MM.1S (cell line): ENCODE results near the gene SPPL3.

Experiments
- DNase-seq: peaks from one replicate; pipeline ENCODE4 v3.0.0-alpha.2; 2015
- H2AFZ ChIP-seq: fragments of 300-600 bp; sonication (generic); 2 replicates; pipeline ENCODE4 v1.6.0; 2016; ENCODE audit warnings: antibody characterized with exemption, low read length
- H3F3A ChIP-seq: fragments of 300-600 bp; sonication (generic); 2 replicates; pipeline ENCODE4 v1.6.1; 2016; ENCODE audit warnings: mild to moderate bottlenecking, antibody characterized with exemption, low read length, moderate library complexity, mixed read lengths; ENCODE audit not compliant: insufficient read depth
- H3K27ac ChIP-seq: fragments of 300-600 bp; sonication (generic); 2 replicates; pipeline ENCODE4 v1.5.1; 2016; ENCODE audit warnings: mild to moderate bottlenecking, low read length
- H3K27me3 ChIP-seq: fragments of 300-600 bp; sonication (generic); replicated peaks from 2 replicates; pipeline ENCODE4 v1.6.0; 2016; ENCODE audit warnings: low read length; ENCODE audit not compliant: insufficient read depth
- H3K36me3 ChIP-seq: fragments of 300-600 bp; sonication (generic); replicated peaks from 2 replicates; pipeline ENCODE4 v1.6.1; 2016; ENCODE audit warnings: mild to moderate bottlenecking, low read length, mixed read lengths; ENCODE audit not compliant: insufficient read depth
- H3K4me1 ChIP-seq: fragments of 300-600 bp; sonication (generic); 2 replicates; pipeline ENCODE4 v1.6.1; 2016; ENCODE audit warnings: low read length, mixed read lengths
- H3K4me2 ChIP-seq: fragments of 300-600 bp; sonication (generic); 2 replicates; pipeline ENCODE4 v1.6.0; 2016; ENCODE audit warnings: low read depth, low read length
- H3K4me3 ChIP-seq: fragments of 300-600 bp; sonication (generic); 2 replicates; pipeline ENCODE4 v1.5.1; 2016; ENCODE audit warnings: low read length, mixed read lengths
- H3K79me2 ChIP-seq: fragments of 300-600 bp; sonication (generic); 2 replicates; pipeline ENCODE4 v1.6.1; 2016; ENCODE audit warnings: mixed run types, low read length, mixed read lengths
- H3K9ac ChIP-seq: fragments of 300-600 bp; sonication (generic); 2 replicates; pipeline ENCODE4 v1.6.1; 2016; ENCODE audit warnings: low read length, mixed read lengths
- H3K9me2 ChIP-seq: fragments of 300-600 bp; sonication (generic); replicated peaks from 2 replicates; pipeline ENCODE4 v1.6.1; 2016; ENCODE audit warnings: mild to moderate bottlenecking, low read length, mixed read lengths; ENCODE audit not compliant: insufficient read depth
- H3K9me3 ChIP-seq: fragments of 300-600 bp; sonication (generic); replicated peaks from 2 replicates; pipeline ENCODE4 v1.6.1; 2016; ENCODE audit warnings: mild to moderate bottlenecking, low read length, mixed read lengths; ENCODE audit not compliant: insufficient read depth
- H4K20me1 ChIP-seq: fragments of 300-600 bp; sonication (generic); 2 replicates; pipeline ENCODE4 v1.6.1; 2016; ENCODE audit warnings: mild to moderate bottlenecking, low read length, moderate library complexity, mixed read lengths; ENCODE audit not compliant: insufficient read depth
- CTCF ChIP-seq: fragments of 300-600 bp; sonication (generic); IDR thresholded peaks from 2 replicates; pipeline ENCODE4 v1.5.1; 2016; ENCODE audit warnings: antibody characterized with exemption, low read length, mixed read lengths
- EZH2 ChIP-seq: fragments of 300-600 bp; sonication (generic); optimal IDR thresholded peaks from 2 replicates; pipeline ENCODE3; 2017; ENCODE audit warnings: low read depth, mild to moderate bottlenecking, antibody characterized with exemption, low read length, mixed read lengths
- EZH2phosphoT487 ChIP-seq: fragments of 300-600 bp; sonication (generic); IDR thresholded peaks from 2 replicates; pipeline ENCODE4 v1.6.1; 2018; ENCODE audit warnings: antibody characterized with exemption, low read length

Gene SPPL3

GRCh38 chr12:120760349-120761254 lies 143.6 kb downstream of the SPPL3 start:
- H3K79me2 ChIP-seq: no peaks in the 10 kb centered on the region
- no peak for DNase-seq
- H3K9me3 ChIP-seq: no peaks in the 10 kb centered on the region

GRCh38 chr12:120759591-120760348 lies 144.4 kb downstream of the SPPL3 start:
- Histone ChIP-seq H4K20me1 (no peaks in the 10 kb centered on the region), H3F3A (no peaks in the 10 kb centered on the region), H3K79me2 (no peaks in the 10 kb centered on the region), H3K4me1 (no peaks in the 10 kb centered on the region), H3K9ac (no peak overlapping the region), H2AFZ (no peak overlapping the region), H3K4me2 (no peak overlapping the region), H3K36me3 (no peaks in the 10 kb centered on the region), H3K9me3 (no peaks in the 10 kb centered on the region), H3K9me2 (no peaks in the 10 kb centered on the region), H3K27ac (no peak overlapping the region), H3K27me3 (no peaks in the 10 kb centered on the region), H3K4me3 (no peak overlapping the region)
- TF ChIP-seq EZH2: no peak
- no peak for TF ChIP-seq CTCF
- no peak for DNase-seq

More at GRCh38 chr12:120760349-120761254, 143.6 kb downstream of the SPPL3 start:
- H3K9me2 ChIP-seq: no peaks in the 10 kb centered on the region
- H3K4me1 ChIP-seq: no peaks in the 10 kb centered on the region
- H3K27me3 ChIP-seq: no peaks in the 10 kb centered on the region
- H3F3A ChIP-seq: no peaks in the 10 kb centered on the region
- H4K20me1 ChIP-seq: no peaks in the 10 kb centered on the region
- no peak for TF ChIP-seq CTCF
- TF ChIP-seq EZH2: no peak
- no peak for TF ChIP-seq EZH2phosphoT487
- H3K9ac ChIP-seq: no peak overlapping the region
- no peak overlapping the region for H2AFZ ChIP-seq
- H3K4me3 ChIP-seq: no peak overlapping the region
- H3K36me3 ChIP-seq: no peaks in the 10 kb centered on the region
- H3K27ac ChIP-seq: no peak overlapping the region
- H3K4me2 ChIP-seq: no peak overlapping the region

- H3K4me1 ChIP-seq: no peaks in the 10 kb centered on the region
- H2AFZ ChIP-seq: no peak overlapping the region
- H3K79me2 ChIP-seq: no peaks in the 10 kb centered on the region
- TF ChIP-seq EZH2phosphoT487 (no peak), EZH2 (no peak), CTCF (no peak)
- no peaks in the 10 kb centered on the region for H3K9me3 ChIP-seq
- H3F3A ChIP-seq: no peaks in the 10 kb centered on the region
- no peak overlapping the region for H3K9ac ChIP-seq
- H3K9me2 ChIP-seq: no peaks in the 10 kb centered on the region
- no peaks in the 10 kb centered on the region for H3K36me3 ChIP-seq
- no peak for DNase-seq
- no peak overlapping the region for H3K4me3 ChIP-seq
- H3K27ac ChIP-seq: no peak overlapping the region
- H4K20me1 ChIP-seq: no peaks in the 10 kb centered on the region
- no peak overlapping the region for H3K4me2 ChIP-seq
- H3K27me3 ChIP-seq: no peaks in the 10 kb centered on the region
These were observed 145.2 kb downstream of the SPPL3 start for GRCh38 chr12:120758798-120759590.
